Mammary epithelial cell (primary cell): ENCODE results near the gene ROBO4.

Experiments
- EZH2 ChIP-seq: IDR thresholded peaks from 2 replicates; pipeline ENCODE4 v1.6.1; 2012; ENCODE audit warnings: low read length, inconsistent platforms, borderline replicate concordance
- TF ChIP-seq, protein P1 (sequence below), 2 donors: IDR thresholded peaks in 1 of 2; conservative IDR thresholded peaks in 1 of 2; 2 replicates each; pipeline ENCODE4 v1.5.1; 2011 to 2012; ENCODE audit warnings: inconsistent platforms in 2 of 2, low read length in 2 of 2, mild to moderate bottlenecking in 2 of 2, control low read depth in 1 of 2, low read depth in 1 of 2; ENCODE audit not compliant: insufficient read depth in 1 of 2; ENCODE audit errors: extremely low read depth in 1 of 2

DNA sequence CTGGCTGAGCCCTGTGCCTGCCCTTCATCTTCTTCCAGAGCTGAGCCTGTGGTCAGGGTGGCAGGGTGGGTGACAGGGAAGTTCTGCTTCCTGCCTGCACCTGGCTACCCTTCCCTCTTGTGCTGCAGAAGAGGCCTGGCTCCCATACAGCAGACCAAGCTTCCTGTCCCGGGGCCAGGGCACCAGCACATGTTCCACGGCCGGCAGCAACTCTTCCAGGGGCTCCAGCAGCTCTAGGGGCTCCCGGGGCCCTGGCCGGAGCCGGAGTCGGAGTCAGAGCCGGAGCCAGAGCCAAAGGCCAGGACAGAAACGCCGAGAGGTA is 17.4 kb downstream of the ROBO4 start:
- TF ChIP-seq, protein P1, sequence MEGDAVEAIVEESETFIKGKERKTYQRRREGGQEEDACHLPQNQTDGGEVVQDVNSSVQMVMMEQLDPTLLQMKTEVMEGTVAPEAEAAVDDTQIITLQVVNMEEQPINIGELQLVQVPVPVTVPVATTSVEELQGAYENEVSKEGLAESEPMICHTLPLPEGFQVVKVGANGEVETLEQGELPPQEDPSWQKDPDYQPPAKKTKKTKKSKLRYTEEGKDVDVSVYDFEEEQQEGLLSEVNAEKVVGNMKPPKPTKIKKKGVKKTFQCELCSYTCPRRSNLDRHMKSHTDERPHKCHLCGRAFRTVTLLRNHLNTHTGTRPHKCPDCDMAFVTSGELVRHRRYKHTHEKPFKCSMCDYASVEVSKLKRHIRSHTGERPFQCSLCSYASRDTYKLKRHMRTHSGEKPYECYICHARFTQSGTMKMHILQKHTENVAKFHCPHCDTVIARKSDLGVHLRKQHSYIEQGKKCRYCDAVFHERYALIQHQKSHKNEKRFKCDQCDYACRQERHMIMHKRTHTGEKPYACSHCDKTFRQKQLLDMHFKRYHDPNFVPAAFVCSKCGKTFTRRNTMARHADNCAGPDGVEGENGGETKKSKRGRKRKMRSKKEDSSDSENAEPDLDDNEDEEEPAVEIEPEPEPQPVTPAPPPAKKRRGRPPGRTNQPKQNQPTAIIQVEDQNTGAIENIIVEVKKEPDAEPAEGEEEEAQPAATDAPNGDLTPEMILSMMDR (conservative IDR thresholded peaks at IDR 0.05 in 1 of 2, IDR thresholded peaks at IDR 0.05 in 1 of 2; ENCODE audit: extremely low read depth in 1 of 2, insufficient read depth in 1 of 2, low read depth in 1 of 2, low read length in 2 of 2), result no peak
- no peak for TF ChIP-seq EZH2
